SIG-M5 (cell line): ENCODE measurements around the gene PRRC2A.

Experiments
- DNase-seq: peaks from one replicate; lab custom pipeline; 2025; lab: John Stamatoyannopoulos, UW

PRRC2A gene

DNA sequence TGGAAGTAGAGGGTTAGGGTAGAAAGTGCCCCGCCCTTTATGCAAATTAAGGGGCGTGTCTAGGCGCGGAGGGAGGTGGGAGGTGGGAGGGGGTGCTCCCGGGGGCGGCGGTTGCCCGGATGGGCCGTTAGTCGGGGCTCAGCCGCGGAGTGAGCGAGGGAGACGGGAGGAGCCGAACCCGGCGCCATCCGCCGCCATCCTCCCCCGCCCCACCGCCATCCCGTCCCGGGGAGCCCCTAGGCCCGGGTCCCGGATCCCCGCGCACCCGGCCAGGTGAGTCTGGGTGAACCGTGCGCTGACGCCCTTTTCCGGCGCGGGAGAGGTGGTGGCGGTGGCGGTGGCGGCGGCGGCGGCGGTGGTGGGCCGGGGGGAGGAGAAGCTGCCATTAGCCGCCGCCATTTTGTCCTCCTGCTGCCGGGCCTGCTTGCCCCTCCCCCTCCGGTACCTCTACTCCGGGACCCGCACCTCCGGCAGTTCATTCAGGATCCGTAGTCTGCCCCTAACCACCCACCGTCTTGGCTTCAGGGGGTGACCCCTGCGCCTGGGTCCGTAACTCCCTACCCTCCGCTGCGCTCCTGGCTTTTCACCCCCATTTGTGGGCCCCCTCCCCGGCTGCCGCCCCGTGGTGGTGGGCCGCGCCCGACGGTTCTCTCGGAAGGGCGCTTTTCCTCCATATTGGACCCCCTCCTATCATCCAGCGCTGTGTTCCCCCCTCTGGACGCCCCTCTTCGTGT, at the start of gene PRRC2A:
Gene PRRC2A (plus strand): TSS at position 130 of the 734 bp plus-strand sequence. CDS start 2,075 bp downstream, outside the sequence.
- DNase-seq: no peak

GRCh38 chr6:31572041-31572911, 48.2 kb upstream of the PRRC2A start, which contains the start of gene LTA:
Gene LTA (plus strand): TSS chr6:31572289. CDS start chr6:31572743, 454 bp downstream.
- DNase-seq: no peak

DNA sequence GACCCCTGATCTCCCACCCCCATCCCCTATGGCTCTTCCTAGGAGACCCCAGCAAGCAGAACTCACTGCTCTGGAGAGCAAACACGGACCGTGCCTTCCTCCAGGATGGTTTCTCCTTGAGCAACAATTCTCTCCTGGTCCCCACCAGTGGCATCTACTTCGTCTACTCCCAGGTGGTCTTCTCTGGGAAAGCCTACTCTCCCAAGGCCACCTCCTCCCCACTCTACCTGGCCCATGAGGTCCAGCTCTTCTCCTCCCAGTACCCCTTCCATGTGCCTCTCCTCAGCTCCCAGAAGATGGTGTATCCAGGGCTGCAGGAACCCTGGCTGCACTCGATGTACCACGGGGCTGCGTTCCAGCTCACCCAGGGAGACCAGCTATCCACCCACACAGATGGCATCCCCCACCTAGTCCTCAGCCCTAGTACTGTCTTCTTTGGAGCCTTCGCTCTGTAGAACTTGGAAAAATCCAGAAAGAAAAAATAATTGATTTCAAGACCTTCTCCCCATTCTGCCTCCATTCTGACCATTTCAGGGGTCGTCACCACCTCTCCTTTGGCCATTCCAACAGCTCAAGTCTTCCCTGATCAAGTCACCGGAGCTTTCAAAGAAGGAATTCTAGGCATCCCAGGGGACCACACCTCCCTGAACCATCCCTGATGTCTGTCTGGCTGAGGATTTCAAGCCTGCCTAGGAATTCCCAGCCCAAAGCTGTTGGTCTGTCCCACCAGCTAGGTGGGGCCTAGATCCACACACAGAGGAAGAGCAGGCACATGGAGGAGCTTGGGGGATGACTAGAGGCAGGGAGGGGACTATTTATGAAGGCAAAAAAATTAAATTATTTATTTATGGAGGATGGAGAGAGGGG, 47.0 kb upstream of the PRRC2A start:
- no peak for DNase-seq

GRCh38 chr6:31574106-31575061, 46.1 kb upstream of the PRRC2A start:
- no peak for DNase-seq

DNA sequence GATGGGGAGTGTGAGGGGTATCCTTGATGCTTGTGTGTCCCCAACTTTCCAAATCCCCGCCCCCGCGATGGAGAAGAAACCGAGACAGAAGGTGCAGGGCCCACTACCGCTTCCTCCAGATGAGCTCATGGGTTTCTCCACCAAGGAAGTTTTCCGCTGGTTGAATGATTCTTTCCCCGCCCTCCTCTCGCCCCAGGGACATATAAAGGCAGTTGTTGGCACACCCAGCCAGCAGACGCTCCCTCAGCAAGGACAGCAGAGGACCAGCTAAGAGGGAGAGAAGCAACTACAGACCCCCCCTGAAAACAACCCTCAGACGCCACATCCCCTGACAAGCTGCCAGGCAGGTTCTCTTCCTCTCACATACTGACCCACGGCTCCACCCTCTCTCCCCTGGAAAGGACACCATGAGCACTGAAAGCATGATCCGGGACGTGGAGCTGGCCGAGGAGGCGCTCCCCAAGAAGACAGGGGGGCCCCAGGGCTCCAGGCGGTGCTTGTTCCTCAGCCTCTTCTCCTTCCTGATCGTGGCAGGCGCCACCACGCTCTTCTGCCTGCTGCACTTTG, 45.1 kb upstream of the PRRC2A start, which contains the start of gene TNF:
Gene TNF (plus strand): TSS at position 231 of the 567 bp plus-strand sequence. CDS start 177 bp downstream, at position 408.
- peak; percentile 53 for DNase-seq

- DNase-seq: no peak
Observed at GRCh38 chr6:31575952-31576685, 44.4 kb upstream of the PRRC2A start.

DNA sequence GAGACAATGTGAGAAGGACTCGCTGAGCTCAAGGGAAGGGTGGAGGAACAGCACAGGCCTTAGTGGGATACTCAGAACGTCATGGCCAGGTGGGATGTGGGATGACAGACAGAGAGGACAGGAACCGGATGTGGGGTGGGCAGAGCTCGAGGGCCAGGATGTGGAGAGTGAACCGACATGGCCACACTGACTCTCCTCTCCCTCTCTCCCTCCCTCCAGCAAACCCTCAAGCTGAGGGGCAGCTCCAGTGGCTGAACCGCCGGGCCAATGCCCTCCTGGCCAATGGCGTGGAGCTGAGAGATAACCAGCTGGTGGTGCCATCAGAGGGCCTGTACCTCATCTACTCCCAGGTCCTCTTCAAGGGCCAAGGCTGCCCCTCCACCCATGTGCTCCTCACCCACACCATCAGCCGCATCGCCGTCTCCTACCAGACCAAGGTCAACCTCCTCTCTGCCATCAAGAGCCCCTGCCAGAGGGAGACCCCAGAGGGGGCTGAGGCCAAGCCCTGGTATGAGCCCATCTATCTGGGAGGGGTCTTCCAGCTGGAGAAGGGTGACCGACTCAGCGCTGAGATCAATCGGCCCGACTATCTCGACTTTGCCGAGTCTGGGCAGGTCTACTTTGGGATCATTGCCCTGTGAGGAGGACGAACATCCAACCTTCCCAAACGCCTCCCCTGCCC, 43.5 kb upstream of the PRRC2A start:
- no peak for DNase-seq

- no peak for DNase-seq
Observed at GRCh38 chr6:31577579-31577966, 42.9 kb upstream of the PRRC2A start.

DNA sequence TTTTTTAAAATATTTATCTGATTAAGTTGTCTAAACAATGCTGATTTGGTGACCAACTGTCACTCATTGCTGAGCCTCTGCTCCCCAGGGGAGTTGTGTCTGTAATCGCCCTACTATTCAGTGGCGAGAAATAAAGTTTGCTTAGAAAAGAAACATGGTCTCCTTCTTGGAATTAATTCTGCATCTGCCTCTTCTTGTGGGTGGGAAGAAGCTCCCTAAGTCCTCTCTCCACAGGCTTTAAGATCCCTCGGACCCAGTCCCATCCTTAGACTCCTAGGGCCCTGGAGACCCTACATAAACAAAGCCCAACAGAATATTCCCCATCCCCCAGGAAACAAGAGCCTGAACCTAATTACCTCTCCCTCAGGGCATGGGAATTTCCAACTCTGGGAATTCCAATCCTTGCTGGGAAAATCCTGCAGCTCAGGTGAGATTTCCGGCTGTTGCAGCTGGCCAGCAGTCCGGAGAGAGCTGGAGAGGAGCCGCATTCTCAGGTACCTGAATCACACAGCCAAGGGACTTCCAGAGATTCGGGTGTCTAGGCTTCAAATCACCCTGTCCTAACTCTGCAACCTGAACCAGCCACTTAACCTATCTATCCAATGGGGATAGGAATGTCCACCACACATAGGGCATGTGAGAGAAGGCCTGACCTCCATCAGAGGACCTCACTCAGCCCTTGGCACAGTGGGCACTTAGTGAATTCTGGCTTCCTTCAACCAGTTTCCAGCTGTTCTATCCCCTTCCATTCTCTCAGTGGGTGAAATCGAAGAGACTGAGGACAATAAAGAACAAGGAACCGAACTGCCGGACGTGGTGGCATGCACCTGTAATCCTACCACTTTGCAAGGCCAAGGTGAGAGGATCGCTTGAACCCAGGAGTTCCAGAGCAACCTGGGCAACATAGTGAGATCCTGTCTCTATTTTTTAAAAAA, 42.1 kb upstream of the PRRC2A start:
- no peak for DNase-seq

GRCh38 chr6:31579119-31579505, 41.4 kb upstream of the PRRC2A start:
- no peak for DNase-seq

DNA sequence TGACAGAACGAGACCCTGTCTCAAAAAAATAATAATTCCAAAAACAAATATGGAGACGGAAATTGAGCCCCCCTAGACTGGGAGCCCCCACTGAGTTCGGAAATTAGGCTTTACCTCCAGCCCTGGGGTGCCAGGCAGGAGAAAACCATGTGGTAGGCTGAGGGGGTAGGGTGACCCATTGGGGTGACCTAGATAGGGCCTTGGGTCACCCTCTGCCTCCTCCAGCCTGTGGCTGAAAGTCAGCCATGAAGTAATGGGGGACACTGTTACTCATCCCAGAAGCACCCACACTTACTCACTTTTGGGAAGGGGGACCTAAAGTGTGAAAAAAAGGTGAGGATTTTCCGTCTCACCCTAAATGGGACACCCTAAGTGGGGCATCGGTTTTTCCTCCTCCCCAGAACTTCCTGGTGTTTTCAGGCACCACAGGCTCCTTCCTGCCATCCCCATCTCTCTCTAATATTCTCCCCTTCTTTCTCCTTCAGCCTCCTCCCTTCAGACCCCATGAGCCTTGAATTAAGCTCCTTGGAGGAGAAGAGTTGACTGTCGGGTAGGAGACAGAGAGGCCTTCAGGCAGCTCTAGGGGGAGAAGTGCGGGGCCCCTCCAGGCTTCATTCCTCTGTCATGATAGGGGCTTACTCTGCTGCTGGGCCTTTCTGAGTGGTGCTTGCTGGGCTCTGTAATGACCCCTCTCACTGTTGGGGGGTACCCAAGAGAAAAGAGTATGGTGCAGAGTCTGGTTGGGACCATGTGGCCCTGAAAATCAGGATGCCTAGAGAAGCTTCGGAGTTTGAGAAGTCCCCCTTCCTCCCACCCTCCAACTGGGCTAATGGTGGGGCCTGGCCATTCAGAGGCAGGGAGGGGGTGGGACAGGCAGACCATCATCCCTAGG, 40.7 kb upstream of the PRRC2A start:
- no peak for DNase-seq

- no peak for DNase-seq
Observed at GRCh38 chr6:31580438-31580740, 40.1 kb upstream of the PRRC2A start.

DNA sequence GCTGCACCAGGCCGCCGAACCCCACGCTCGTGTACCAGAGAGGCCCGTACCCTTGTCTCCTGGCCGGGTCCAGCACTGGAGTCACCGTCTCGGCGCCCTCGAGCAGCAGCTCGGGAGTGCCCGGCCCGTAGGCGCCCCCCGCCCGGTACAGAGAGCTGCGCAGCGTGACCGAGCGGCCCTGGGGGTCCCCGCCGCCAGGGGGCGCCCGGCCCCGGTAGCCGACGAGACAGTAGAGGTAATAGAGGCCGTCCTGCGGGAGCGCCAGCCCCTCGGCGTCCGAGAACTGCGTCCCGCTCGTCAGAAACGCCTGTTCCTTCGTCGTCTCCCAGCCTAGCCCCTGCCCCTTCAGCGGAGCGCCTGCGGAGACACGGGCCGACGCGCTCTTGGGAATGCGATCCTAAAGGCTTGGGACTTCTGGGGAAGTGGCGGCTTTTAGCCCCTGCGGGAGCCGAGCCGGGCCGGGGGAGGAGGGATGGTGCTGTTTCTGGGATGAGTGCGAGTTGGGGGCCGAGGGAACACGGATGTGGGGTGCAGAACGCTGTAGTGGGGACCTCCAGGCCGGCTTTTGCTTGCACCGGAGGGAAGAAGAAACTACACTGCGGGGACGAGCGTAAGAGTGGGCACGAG, 39.6 kb upstream of the PRRC2A start:
- DNase-seq: no peak

GRCh38 chr6:31581434-31582229, 38.9 kb upstream of the PRRC2A start:
- DNase-seq: no peak

GRCh38 chr6:31582230-31582643, 38.3 kb upstream of the PRRC2A start, which contains the start of gene LTB:
Gene LTB (minus strand): TSS chr6:31582424. CDS start chr6:31582417, 7 bp downstream.
- DNase-seq: no peak

GRCh38 chr6:31585491-31585890, 35.0 kb upstream of the PRRC2A start:
- no peak for DNase-seq
